OCI-LY7 (cell line): Measurements from ENCODE around the gene WDR64. TPM values are rescaled to one million over a fixed set of nuclear protein-coding genes. Genes with fewer than 3 reads are reported as not detected.

Experiments
- BruUV-seq: library from RNA; stranded (reverse); fragments of 400-500 nt; replicated peaks from 2 replicates; lab custom pipeline; 2021; lab: Mats Ljungman, UMichigan
- CTCF ChIA-PET: fragments of 300-600 bp; sonication (Branson Sonifier 250); formaldehyde crosslinking; loops from one replicate; lab custom pipeline; 2022; ENCODE audit warnings: antibody characterized with exemption; ENCODE audit not compliant: unreplicated experiment; lab: Charles Lee
- POLR2A ChIA-PET: fragments of 300-600 bp; sonication (Branson Sonifier 250); formaldehyde crosslinking; loops from one replicate; lab custom pipeline; 2022; ENCODE audit warnings: antibody characterized with exemption; lab: Charles Lee
- DNase-seq: peaks from one replicate; pipeline ENCODE4 v3.0.0-alpha.2; 2015; ENCODE audit warnings: low spot score
- H2AFZ ChIP-seq: fragments of 200-600 bp; sonication (generic), shearing (Covaris generic); 2 replicates; pipeline ENCODE4 v1.6.1; 2014; ENCODE audit warnings: mild to moderate bottlenecking, antibody characterized with exemption, low read length, moderate library complexity
- H3K27ac ChIP-seq: fragments of 200-600 bp; sonication (generic); 2 replicates; pipeline ENCODE4 v1.5.1; 2014; ENCODE audit warnings: mixed run types, low read depth, mild to moderate bottlenecking, moderate library complexity, low read length, inconsistent platforms; ENCODE audit not compliant: poor library complexity, severe bottlenecking
- H3K36me3 ChIP-seq: fragments of 200-600 bp; sonication (generic); 2 replicates; pipeline ENCODE4 v1.6.1; 2014; ENCODE audit warnings: mild to moderate bottlenecking, antibody characterized with exemption, low read length, moderate library complexity, mixed read lengths; ENCODE audit not compliant: insufficient read depth
- H3K4me1 ChIP-seq: fragments of 200-600 bp; sonication (generic); 2 replicates; pipeline ENCODE4 v1.5.1; 2014; ENCODE audit warnings: mild to moderate bottlenecking, low read length; ENCODE audit not compliant: insufficient read depth, poor library complexity, severe bottlenecking
- H3K4me2 ChIP-seq: fragments of 200-600 bp; sonication (generic); 2 replicates; pipeline ENCODE4 v1.6.1; 2014; ENCODE audit warnings: mild to moderate bottlenecking, low read length
- H3K4me3 ChIP-seq: fragments of 200-600 bp; sonication (generic); 2 replicates; pipeline ENCODE4 v1.5.1; 2014; ENCODE audit warnings: mild to moderate bottlenecking, low read depth, low read length; ENCODE audit not compliant: poor library complexity, severe bottlenecking
- H3K79me2 ChIP-seq: fragments of 200-600 bp; sonication (generic); 2 replicates; pipeline ENCODE4 v1.6.1; 2016; ENCODE audit warnings: low read depth, mild to moderate bottlenecking, low read length, moderate library complexity, mixed read lengths; ENCODE audit not compliant: insufficient read depth
- H3K9me2 ChIP-seq: fragments of 200-600 bp; sonication (generic); 2 replicates; pipeline ENCODE4 v1.6.1; 2016; ENCODE audit warnings: mild to moderate bottlenecking, low read length, mixed read lengths; ENCODE audit not compliant: insufficient read depth
- H3K9me3 ChIP-seq: fragments of 200-600 bp; sonication (generic); 2 replicates; pipeline ENCODE4 v1.6.1; 2014; ENCODE audit warnings: mild to moderate bottlenecking, mixed run types, low read length, mixed read lengths
- H4K20me1 ChIP-seq: fragments of 200-600 bp; sonication (generic); 2 replicates; pipeline ENCODE4 v1.6.1; 2014; ENCODE audit warnings: mild to moderate bottlenecking, antibody characterized with exemption, low read length, moderate library complexity, mixed read lengths; ENCODE audit not compliant: insufficient read depth
- EZH2phosphoT487 ChIP-seq: fragments of 200-600 bp; sonication (generic); IDR thresholded peaks from 2 replicates; pipeline ENCODE4 v1.6.1; 2018; ENCODE audit warnings: low read depth, borderline replicate concordance, mild to moderate bottlenecking, mixed run types, antibody characterized with exemption, low read length, moderate library complexity, mixed read lengths
- intact Hi-C: fragments of 100-400 bp; cut with micrococcal nuclease; formaldehyde crosslinking; loops from one replicate; pipeline ENCODE4 v1.10.0; 2022; ENCODE audit not compliant: unreplicated experiment
- total RNA-seq, 2 experiments: library from RNA; depleted of rRNA in 1 of 2; stranded (reverse); fragments of >200 nt in 1 of 2; shearing (Covaris generic) in 1 of 2; gene quantifications; 2 replicates each; pipeline ENCODE4 v1.2.3, GENCODE V29; 2014 to 2022
- TF ChIP-seq, protein P1 (sequence below): fragments of 200-600 bp; sonication (generic); conservative IDR thresholded peaks from 2 replicates; pipeline ENCODE4 v1.5.1; 2014; ENCODE audit warnings: mild to moderate bottlenecking, antibody characterized with exemption, low read length, moderate library complexity, mixed read lengths

WDR64 gene
- total RNA-seq, 2 experiments from 2014 or later = not detected

GRCh38 chr1:241711326-241711725 lies 59.2 kb downstream of the WDR64 start:
- Histone ChIP-seq H3K4me3 (no peak overlapping the region), H3K9me2 (no peaks in the 10 kb centered on the region), H3K79me2 (no peaks in the 10 kb centered on the region), H3K4me2 (no peak overlapping the region), H2AFZ (no peak overlapping the region), H3K27ac (no peak overlapping the region), H3K9me3 (no peaks in the 10 kb centered on the region), H3K36me3 (no peaks in the 10 kb centered on the region), H3K4me1 (no peaks in the 10 kb centered on the region), H4K20me1 (no peaks in the 10 kb centered on the region)
- POLR2A ChIA-PET = no interaction called here
- CTCF ChIA-PET = no interaction called here
- no peak for DNase-seq
- no TSS peak for BruUV-seq
- intact Hi-C loops = no loop called here
- TF ChIP-seq, protein P1, sequence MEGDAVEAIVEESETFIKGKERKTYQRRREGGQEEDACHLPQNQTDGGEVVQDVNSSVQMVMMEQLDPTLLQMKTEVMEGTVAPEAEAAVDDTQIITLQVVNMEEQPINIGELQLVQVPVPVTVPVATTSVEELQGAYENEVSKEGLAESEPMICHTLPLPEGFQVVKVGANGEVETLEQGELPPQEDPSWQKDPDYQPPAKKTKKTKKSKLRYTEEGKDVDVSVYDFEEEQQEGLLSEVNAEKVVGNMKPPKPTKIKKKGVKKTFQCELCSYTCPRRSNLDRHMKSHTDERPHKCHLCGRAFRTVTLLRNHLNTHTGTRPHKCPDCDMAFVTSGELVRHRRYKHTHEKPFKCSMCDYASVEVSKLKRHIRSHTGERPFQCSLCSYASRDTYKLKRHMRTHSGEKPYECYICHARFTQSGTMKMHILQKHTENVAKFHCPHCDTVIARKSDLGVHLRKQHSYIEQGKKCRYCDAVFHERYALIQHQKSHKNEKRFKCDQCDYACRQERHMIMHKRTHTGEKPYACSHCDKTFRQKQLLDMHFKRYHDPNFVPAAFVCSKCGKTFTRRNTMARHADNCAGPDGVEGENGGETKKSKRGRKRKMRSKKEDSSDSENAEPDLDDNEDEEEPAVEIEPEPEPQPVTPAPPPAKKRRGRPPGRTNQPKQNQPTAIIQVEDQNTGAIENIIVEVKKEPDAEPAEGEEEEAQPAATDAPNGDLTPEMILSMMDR = no peak
- TF ChIP-seq EZH2phosphoT487 = no peak

- no peaks in the 10 kb centered on the region for H3K36me3 ChIP-seq
- no peak overlapping the region for H2AFZ ChIP-seq
- H4K20me1 ChIP-seq = no peaks in the 10 kb centered on the region
- DNase-seq = no peak
- H3K4me1 ChIP-seq = no peaks in the 10 kb centered on the region
- H3K9me3 ChIP-seq = no peaks in the 10 kb centered on the region
- ChIA-PET CTCF (no interaction called here), POLR2A (no interaction called here)
- H3K4me3 ChIP-seq = no peak overlapping the region
- intact Hi-C loops = no loop called here
- BruUV-seq = no TSS peak
- H3K27ac ChIP-seq = no peak overlapping the region
- no peaks in the 10 kb centered on the region for H3K9me2 ChIP-seq
- TF ChIP-seq, protein P1 = no peak
- no peak overlapping the region for H3K4me2 ChIP-seq
- H3K79me2 ChIP-seq = no peaks in the 10 kb centered on the region
Measured at GRCh38 chr1:241713316-241713715, 61.2 kb downstream of the WDR64 start.

- no peak for DNase-seq
- no peaks in the 10 kb centered on the region for H3K4me1 ChIP-seq
- intact Hi-C loops = no loop called here
- no peaks in the 10 kb centered on the region for H3K36me3 ChIP-seq
- TF ChIP-seq EZH2phosphoT487 = no peak
- TF ChIP-seq, protein P1 = no peak
- POLR2A ChIA-PET = interaction anchor here (0.6 kb wide), 3 partner anchors 74 to 462 kb away, joined by 3 to 4 read pairs (median 4); partner anchors contain the start of genes CHML and OPN3
- CTCF ChIA-PET = no interaction called here
- H3K9me3 ChIP-seq = no peaks in the 10 kb centered on the region
- H2AFZ ChIP-seq = no peak overlapping the region
- no peak overlapping the region for H3K4me3 ChIP-seq
- no peaks in the 10 kb centered on the region for H4K20me1 ChIP-seq
- no peak overlapping the region for H3K27ac ChIP-seq
- no peaks in the 10 kb centered on the region for H3K9me2 ChIP-seq
- no TSS peak for BruUV-seq
- H3K79me2 ChIP-seq = no peaks in the 10 kb centered on the region
- H3K4me2 ChIP-seq = no peak overlapping the region
Measured at GRCh38 chr1:241714321-241715218, 62.5 kb downstream of the WDR64 start.
